GM21390 (cell line): ENCODE data around the gene MPST.
A peak's percentile ranks its signal among the peaks of the same experiment; 100 is the strongest.
"Not testable (repeated sequence)": the region's sequence is repeated elsewhere in the genome, so short reads cannot be mapped to it uniquely, and the experiment has no call there.

Experiments used
- ATAC-seq: cut with Tn5 transposase; IDR thresholded peaks from one replicate; pipeline ENCODE4 v1.9.1; 2021; ENCODE audit not compliant: unreplicated experiment

Gene MPST

GRCh38 chr22:37019309-37020191 lies at the start of gene MPST, which contains the start of gene TST:
TSS of gene MPST (plus strand) at chr22:37019742. CDS start at chr22:37019837, 95 bp downstream.
TSS of gene TST (minus strand) at chr22:37019447. CDS start at chr22:37018732, 715 bp downstream.
- ATAC-seq = peak; percentile 67

- ATAC-seq = no peak
These were observed 48.0 kb upstream of the MPST start for GRCh38 chr22:36971341-36972125.

DNA sequence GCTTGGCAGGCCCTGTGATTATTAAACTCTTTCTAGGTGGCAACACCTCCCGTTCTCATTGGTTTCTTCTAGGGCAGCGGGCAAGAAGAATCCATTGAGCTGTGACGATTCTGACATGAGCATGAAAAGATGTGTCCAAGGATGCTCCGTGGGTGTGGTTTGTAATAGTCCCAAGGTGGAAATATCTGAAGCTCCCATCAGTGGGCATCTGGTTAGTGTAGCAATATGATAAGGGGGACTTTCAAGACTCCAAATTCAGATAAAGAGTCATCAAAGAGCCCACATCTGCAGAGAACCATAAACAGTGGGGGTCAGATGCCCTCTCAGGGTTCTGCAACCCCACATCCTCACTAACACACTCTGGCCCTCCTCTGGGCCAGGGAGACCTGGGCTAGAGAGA lies 42.9 kb upstream of the MPST start:
- ATAC-seq = no peak

GRCh38 chr22:36977401-36977861 lies 42.1 kb upstream of the MPST start:
- ATAC-seq = no peak

- no peak for ATAC-seq
These were observed 41.4 kb upstream of the MPST start for GRCh38 chr22:36977947-36978660.

GRCh38 chr22:36979016-36979910 lies 40.3 kb upstream of the MPST start:
- ATAC-seq = no peak

- no peak for ATAC-seq
These were observed 38.2 kb upstream of the MPST start for GRCh38 chr22:36981247-36981775.

DNA sequence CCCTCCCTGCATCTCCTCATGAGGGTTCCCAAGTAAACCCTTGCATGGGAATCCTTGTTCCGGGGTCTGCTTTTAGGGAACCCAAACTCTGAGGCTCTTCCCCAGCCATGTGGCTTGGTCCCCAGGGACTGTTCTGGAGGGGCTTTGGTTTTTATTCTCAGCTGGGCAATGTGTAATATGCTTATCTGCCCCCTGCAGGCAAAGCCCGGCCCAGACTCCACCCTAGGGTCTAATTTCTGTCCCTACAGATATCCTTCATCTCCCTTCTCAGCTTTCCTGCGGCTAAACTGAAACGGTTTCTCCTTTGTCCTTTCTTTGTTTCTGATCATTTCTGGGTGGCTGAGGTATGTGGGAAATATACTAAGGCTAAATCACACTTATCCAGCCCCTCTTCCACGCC lies 37.4 kb upstream of the MPST start:
- ATAC-seq = no peak

DNA sequence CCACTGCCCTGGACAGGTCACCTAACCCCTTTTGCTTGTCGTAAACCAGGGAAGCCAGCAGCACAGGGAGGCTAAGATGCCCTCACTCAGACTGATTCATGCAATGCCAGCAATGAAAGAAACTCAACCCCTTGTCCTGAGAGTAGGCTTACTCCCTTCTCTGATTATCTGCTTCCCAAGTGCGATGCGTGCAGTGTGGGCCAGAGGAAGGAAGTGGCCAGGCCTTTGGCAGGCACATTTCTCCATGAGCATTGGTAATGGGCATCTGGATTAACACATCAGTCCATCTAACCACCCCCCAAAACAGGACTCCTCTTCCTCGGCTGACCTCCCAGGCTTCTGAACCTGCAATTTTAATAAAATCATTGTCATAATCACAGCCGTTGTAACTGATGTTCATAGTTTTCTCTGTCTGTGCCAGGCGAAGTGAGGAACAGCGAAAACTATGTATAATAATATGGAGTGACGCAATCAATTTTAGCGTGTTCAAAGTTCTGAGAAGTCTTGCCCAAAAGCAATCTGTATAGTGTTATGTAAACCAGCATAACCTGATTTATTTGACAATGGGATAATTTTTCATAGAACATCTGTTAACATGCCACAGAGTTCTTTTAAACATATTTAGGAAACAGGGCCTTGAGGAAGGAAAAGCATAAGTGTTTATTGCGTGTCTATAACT lies 34.2 kb upstream of the MPST start:
- no peak for ATAC-seq

GRCh38 chr22:36986242-36986821 lies 33.2 kb upstream of the MPST start:
- no peak for ATAC-seq

GRCh38 chr22:36988075-36988832 lies 31.3 kb upstream of the MPST start:
- ATAC-seq = no peak

DNA sequence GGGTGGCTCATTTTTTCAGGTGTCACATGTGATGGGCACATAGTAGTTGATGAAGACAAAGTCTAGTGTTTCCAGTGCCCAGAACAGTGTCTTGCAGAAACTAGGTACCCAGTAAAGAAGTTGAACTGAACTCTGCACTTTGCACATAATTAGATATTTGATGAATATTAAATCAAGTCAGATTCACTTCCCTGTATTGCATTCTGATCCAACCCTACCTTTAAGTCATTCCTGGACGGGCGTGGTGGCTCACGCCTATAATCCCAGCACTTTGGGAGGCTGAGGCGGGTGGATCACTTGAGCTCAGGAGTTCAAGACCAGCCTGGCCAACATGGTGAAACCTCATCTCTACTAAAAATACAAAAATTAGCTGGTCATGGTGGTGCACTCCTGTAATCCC lies 30.5 kb upstream of the MPST start:
- not testable (repeated sequence) for ATAC-seq

DNA sequence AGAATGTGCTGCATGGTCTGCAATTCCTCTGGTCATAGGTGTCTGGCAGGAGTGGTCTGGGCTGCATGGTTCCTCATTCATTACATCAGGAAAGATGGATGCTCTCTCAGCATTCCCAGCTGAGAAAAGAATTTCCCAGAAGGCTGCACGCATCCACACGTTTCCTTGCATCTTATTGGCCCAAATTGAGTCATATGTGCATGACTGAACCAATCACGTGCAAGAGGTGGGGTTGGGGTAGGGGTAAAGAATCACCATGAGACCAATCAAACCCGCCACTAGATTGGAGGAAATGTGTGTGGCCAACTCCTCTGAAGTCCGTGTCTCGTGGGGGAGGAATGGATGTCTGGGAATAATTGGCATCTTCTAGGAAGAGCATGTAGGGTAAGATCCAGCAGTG lies 29.1 kb upstream of the MPST start:
- no peak for ATAC-seq

DNA sequence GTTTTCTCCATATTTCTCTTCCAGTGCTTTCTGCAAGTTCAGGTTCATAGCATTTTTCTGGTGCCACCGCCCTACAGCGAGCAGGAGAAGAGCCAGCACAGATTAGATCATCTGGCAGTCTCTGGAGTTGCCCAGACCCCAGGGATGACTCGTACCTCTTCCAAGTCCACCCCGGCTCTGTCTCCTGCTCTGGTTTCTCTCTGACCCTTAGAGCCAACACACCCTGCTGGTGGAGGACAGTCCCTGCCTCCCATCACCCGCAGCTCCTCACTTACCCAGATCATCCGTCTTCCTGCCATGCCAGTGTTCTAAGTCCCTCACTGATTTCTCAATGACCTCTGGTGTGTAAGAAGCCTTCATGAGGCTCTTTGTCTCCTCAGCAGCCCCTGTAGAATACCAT lies 28.3 kb upstream of the MPST start:
- no peak for ATAC-seq

DNA sequence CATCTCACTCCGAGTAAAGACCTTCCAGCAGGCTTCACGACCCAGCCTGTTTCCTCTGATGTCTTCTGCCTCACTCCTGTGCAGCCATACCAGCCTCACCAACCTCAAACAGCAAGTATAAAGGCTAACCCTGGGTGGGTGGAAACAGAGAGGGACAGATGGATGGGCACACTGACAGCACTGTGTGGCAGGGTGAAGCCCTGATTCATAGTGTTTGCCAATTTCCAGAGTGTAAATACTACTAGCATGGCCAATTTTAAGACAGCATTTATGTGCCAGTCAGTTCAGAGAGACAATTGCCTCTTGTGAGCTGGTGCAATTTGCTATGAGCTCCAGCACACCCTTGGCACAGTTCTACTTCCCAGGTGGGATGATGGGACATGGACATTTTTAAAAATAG lies 21.8 kb upstream of the MPST start:
- ATAC-seq = no peak

DNA sequence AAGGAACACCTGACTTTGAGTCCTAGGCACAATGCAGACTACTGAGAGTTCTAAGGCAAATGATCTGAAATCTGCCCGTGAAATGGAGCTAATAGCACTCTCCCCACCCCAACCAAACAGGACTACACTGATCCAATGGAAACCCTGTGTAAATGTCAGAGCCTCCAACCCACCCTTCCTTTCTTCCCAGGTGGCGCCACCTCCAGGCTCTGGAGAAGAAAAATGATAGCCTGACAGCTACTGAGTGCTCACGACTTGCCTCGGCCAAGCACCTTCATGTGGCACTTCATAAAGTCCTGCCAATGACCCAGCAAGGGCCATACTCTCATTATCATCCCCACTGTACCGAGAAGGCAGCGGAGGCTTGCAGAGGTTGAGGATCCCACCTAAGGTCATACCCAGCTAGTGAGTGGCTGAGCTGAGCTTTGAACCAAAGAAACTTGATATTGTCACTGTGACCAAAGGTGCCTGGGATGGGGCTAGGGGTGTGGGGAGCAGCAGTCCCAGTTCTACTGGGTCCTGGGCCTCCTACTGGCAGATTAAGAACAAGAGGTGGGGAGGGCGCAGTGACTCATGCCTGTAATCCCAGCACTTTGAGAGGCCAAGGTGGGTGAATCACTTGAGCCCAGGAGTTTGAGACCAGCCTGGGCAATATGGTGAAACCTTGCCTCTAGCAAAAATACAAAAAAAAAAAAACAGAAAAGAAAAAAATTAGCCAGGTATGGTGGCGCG lies 20.8 kb upstream of the MPST start:
- ATAC-seq = no peak

DNA sequence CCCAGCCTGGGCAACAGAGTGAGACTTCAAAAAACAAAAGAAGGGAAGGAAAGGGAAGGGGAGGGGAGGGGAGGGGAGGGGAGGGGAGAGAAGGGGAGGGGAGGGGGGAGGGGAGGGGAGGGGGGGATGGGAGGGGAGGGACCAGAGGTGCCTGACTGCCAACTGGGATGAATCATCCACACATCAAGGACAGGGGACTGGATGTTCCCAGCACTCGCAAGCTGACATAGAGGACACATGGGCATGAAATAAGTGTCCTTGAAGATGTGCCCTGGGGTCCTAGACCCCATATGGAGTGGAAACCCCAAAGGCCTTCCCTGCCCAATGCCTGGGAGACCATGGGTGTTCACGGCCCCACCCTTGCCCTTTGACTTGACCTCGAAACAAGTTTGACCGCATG lies 20.1 kb upstream of the MPST start:
- no peak for ATAC-seq
